Erythroblast (primary cell): ENCODE results near the gene B3GNT2.
"Not testable (repeated sequence)": the region's sequence is repeated elsewhere in the genome, so short reads cannot be mapped to it uniquely, and the experiment has no call there.

Experiments used
- DNase-seq, 2 experiments: peaks; one replicate each; lab custom pipeline; 2025; lab: John Stamatoyannopoulos, UW
- GATA1 ChIP-seq: IDR thresholded peaks from 2 replicates; pipeline ENCODE4 v1.6.1; 2011; ENCODE audit warnings: low read depth, mild to moderate bottlenecking, control low read depth, low read length, moderate library complexity
- POLR2A ChIP-seq: IDR thresholded peaks from 2 replicates; pipeline ENCODE4 v1.6.1; 2011; ENCODE audit warnings: mild to moderate bottlenecking, low read length

Gene B3GNT2

DNA sequence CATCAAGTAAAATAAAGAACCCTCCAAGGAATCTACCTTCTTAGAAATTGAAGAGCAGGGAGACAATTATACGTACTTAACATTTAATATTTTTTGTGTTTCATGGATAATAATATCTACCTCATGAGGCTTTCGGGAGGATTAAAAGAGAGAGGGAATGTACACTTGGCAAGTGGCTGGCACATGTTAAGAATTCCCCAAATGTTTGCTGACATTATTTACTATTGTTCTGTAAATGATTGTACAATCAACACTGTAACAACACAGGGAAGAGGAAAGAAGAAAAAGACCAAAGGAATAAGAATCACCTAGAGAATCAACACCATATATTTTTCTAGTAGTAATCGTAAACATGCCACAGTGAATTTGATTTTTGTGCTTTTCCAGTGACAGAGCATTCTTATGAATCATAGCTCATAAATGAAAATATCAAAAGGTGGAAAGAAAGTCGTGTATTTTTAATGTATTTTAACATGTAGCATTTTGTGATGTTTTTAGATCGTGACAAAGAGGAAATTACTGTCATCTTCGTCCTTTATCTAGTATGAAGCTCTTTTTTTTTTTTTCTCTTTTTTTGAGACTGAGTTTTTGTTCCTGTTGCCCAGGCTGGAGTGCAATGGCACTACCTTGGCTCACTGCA, 67.3 kb downstream of the B3GNT2 start:
- TF ChIP-seq POLR2A = no peak
- no peak for TF ChIP-seq GATA1
- no peak for DNase-seq

DNA sequence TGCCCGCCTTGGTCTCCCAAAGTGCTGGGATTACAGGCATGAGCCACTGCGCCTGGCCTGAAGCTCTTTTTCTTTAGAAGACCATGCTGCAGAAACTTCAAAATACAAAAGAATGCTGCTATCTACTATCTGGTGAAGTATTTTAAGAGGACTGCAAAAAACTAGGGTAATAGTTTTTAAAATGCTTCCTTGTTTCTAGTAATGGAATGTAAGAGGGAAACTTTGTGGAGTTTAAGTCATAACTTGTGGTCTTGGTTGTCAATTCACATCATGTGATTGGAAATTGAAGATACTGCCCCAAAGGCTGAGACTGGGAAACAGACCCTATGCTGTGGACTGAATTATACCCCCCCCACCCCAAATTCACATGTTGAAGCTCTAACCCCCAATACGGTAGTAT, 68.3 kb downstream of the B3GNT2 start:
- DNase-seq = no peak
- TF ChIP-seq POLR2A = no peak
- no peak for TF ChIP-seq GATA1

DNA sequence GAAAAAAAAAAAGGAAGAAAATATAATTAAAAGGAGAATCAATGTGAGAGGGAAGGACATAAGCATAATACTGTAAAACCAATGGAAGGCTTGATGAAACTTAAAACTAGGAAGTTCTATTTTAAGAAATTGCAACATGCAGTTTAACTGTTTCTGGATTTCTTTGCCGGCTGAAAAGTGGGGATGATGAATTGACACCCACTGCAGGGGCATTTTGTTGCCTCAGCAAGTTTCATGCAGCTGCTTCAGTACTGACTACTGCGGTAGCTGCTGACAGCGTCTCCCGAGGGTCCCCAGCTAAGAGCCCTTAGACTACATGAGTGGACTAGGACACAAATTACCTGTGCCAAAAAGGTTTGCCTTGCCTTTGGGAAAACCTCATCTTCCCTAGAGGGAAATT, 69.2 kb downstream of the B3GNT2 start:
- TF ChIP-seq GATA1 (no peak), POLR2A (no peak)
- no peak for DNase-seq

DNA sequence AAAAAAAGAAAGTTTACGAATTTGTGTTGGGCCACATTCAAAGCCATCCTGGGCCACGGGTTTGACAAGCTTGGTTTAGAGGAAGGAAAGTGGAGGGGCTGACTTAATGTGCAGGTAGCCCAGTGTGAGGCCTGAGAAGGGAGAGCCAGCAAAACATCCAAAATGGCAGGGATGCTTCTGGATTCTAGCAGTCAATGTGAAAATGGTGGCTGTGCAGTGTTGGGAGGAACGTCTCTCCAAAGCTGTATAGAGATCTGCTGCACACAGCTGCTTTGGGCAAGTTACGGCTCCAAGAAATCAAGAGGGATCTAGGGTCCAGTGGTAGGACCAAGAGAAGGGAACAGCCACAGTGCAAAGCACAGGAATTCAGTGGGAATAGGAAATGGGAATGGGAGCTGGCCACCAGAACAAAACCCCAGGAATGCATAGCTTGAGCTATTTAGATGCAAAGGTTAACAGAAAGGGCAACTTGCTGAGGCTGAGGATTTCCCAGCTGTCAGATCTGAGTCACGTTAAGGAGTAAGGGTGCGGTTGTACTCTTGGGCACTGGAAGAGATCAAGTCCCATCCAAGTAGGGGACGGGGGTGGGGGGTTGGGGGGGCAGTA, 70.6 kb downstream of the B3GNT2 start:
- TF ChIP-seq POLR2A (no peak), GATA1 (no peak)
- no peak for DNase-seq

DNA sequence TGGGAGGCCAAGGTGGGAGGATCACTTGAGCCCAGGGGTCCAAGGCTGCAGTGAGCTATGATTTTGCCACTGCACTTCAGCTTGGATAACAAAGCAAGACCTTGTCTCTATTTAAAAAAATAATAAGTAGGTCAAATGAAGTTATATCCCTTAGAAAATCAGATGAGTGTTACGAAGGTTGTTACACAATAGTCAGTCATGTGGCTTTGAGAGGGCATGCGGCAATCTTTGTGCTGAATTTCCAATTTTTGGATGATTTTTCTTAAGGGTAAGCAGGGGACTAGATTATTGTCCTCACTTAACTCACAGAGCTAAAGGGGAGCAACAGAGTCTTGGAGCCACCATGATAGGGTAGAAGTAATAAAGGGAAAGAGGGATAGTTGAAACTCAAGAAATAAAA, 71.8 kb downstream of the B3GNT2 start:
- DNase-seq = no peak

DNA sequence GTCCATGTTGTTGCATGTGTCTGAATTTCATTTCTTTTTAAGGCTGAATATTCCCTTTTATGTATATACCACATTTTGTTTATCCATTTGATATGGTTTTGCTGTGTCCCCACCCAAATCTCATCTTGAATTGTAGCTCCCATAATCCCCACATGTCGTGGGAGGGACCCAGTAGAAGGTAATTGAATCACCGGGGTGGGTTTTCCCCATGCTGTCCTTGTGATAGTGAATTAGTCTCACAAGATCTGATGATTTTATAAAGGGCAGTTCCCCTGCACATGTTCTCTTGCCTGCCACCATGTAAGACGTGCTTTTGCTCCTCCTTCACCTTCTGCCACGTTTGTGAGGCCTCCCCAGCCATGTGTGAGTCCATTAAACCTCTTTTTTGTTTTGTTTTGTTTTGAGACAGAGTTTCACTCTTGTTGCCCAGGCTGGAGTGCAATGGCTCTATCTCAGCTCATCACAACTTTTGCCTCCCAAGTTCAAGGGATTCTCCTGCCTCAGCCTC, 72.8 kb downstream of the B3GNT2 start:
- DNase-seq = not testable (repeated sequence)

More for the DNA sequence above, 71.8 kb downstream of the B3GNT2 start:
- TF ChIP-seq POLR2A (no peak), GATA1 (no peak)

DNA sequence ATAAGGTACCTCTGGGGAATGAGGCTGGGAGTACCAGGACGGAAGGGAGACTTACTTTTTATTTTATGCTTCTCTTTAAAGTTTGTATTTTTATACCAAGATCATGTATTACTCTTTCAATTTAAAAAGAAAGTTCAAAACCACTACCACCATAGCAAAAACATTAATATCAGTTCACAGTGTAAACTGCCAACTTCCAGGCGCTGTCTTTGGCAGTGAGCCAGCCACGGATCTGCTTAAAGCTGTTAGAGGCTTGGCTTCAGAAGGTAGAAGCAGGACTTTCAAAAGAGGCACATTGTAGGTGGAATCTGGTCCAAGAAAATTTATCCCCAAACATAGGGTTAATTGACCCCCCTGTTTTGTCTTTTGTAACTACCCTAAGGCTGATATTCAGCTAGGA, 74.8 kb downstream of the B3GNT2 start:
- peak; percentile 85 to 88 for DNase-seq
- TF ChIP-seq POLR2A (no peak), GATA1 (no peak)
